Fibroblast of gingiva (primary cell): ENCODE results near the gene RPTOR.
"Not testable (repeated sequence)": the region's sequence is repeated elsewhere in the genome, so short reads cannot be mapped to it uniquely, and the experiment has no call there.

ENCODE experiments used
- DNase-seq: peaks from one replicate; pipeline ENCODE4 v3.0.0-alpha.2; 2011; ENCODE audit warnings: low read depth

Gene RPTOR

GRCh38 chr17:80619535-80620235, 75.0 kb downstream of the RPTOR start:
- DNase-seq, result no peak

- no peak for DNase-seq
These were observed 76.8 kb downstream of the RPTOR start for GRCh38 chr17:80621335-80621996.

GRCh38 chr17:80621997-80622357, 77.3 kb downstream of the RPTOR start:
- no peak for DNase-seq

GRCh38 chr17:80624864-80625263, 80.2 kb downstream of the RPTOR start:
- no peak for DNase-seq

- DNase-seq, result no peak
These were observed 81.0 kb downstream of the RPTOR start for GRCh38 chr17:80625627-80626026.

- not testable (repeated sequence) for DNase-seq
These were observed 84.2 kb downstream of the RPTOR start for GRCh38 chr17:80628881-80629280.

- no peak for DNase-seq
These were observed 84.8 kb downstream of the RPTOR start for GRCh38 chr17:80629298-80630028.

- no peak for DNase-seq
These were observed 86.0 kb downstream of the RPTOR start for GRCh38 chr17:80630560-80631120.

GRCh38 chr17:80631142-80632045, 86.8 kb downstream of the RPTOR start:
- no peak for DNase-seq

GRCh38 chr17:80632046-80632581, 87.5 kb downstream of the RPTOR start:
- DNase-seq, result peak; percentile 24

- DNase-seq, result no peak
These were observed 88.6 kb downstream of the RPTOR start for GRCh38 chr17:80633207-80633606.

- DNase-seq, result no peak
These were observed 89.4 kb downstream of the RPTOR start for GRCh38 chr17:80633994-80634566.

GRCh38 chr17:80636361-80637018, 91.9 kb downstream of the RPTOR start:
- DNase-seq, result no peak

GRCh38 chr17:80637048-80637781, 92.6 kb downstream of the RPTOR start:
- no peak for DNase-seq

- no peak for DNase-seq
These were observed 95.0 kb downstream of the RPTOR start for GRCh38 chr17:80639658-80640057.

GRCh38 chr17:80640366-80641084, 95.9 kb downstream of the RPTOR start:
- DNase-seq, result no peak

- no peak for DNase-seq
These were observed 98.9 kb downstream of the RPTOR start for GRCh38 chr17:80643326-80644099.

- DNase-seq, result peak; percentile 21
These were observed 99.9 kb downstream of the RPTOR start for GRCh38 chr17:80644536-80644935.
